Measurements from ENCODE around the gene GHDC. TPM values are rescaled to one million over a fixed set of nuclear protein-coding genes. Genes with fewer than 3 reads are reported as not detected.

GHDC gene
- total and polyA plus RNA-seq, 2 of the 13 experiments (the other 11 are each of a cell fraction or from before 2014, with no cell fraction given), result 15.4 to 22.5 TPM

GRCh38 chr17:42179911-42180410 is 14.3 kb downstream of the GHDC start (continued):
- TF ChIP-seq CSRNP1 (CRISPR knock-in tag; IDR thresholded peaks at IDR 0.05), result no peak
- TF ChIP-seq RNF2 (conservative IDR thresholded peaks at IDR 0.05; ENCODE audit: low read depth), result no peak
- peak; percentile 94; the same call in 1 of the 2 replicates for TF ChIP-seq ZFP90 (CRISPR knock-in tag; IDR thresholded peaks at IDR 0.05; ENCODE audit: borderline replicate concordance)
- peak; percentile 42; the same call in 1 of the 2 replicates for TF ChIP-seq REL (CRISPR knock-in tag; conservative IDR thresholded peaks at IDR 0.05)
- peak; percentile 93 for TF ChIP-seq ZNF781 (CRISPR knock-in tag; IDR thresholded peaks at IDR 0.05; ENCODE audit: borderline replicate concordance, not compliant biosample characterization)
- peak; percentile 98 for TF ChIP-seq ERF (CRISPR knock-in tag; IDR thresholded peaks at IDR 0.05)
- TF ChIP-seq MED1 (CRISPR knock-in tag; IDR thresholded peaks at IDR 0.05), result peak; percentile 61; the same call in 1 of the 2 replicates
- peak; percentile 74 for TF ChIP-seq JARID2 (CRISPR knock-in tag; IDR thresholded peaks at IDR 0.05; ENCODE audit: insufficient replicate concordance)
- TF ChIP-seq ZHX2 (IDR thresholded peaks at IDR 0.05; ENCODE audit: low read depth), result no peak
- peak; percentile 95; the same call in 1 of the 2 replicates for TF ChIP-seq ZHX2 (CRISPR knock-in tag; IDR thresholded peaks at IDR 0.05; ENCODE audit: borderline replicate concordance)
- peak; percentile 75; the same call in 1 of the 2 replicates for TF ChIP-seq ATF2 (CRISPR knock-in tag; IDR thresholded peaks at IDR 0.05)
- peak; percentile 46; the same call in 1 of the 2 replicates for TF ChIP-seq ETV5 (CRISPR knock-in tag; IDR thresholded peaks at IDR 0.05; ENCODE audit: borderline replicate concordance)
- TF ChIP-seq ZNF607 (CRISPR knock-in tag; IDR thresholded peaks at IDR 0.05; ENCODE audit: borderline replicate concordance), result peak; percentile 84
- TF ChIP-seq ZNF512B (CRISPR knock-in tag; IDR thresholded peaks at IDR 0.05; ENCODE audit: borderline replicate concordance), result no peak
- TF ChIP-seq ATAD3A (CRISPR knock-in tag; IDR thresholded peaks at IDR 0.05), result peak; percentile 64; the same call in 1 of the 2 replicates
- no peak for TF ChIP-seq IKZF1 (IDR thresholded peaks at IDR 0.05)
- peak; percentile 81; the same call in 1 of the 2 replicates for TF ChIP-seq GLI4 (CRISPR knock-in tag; IDR thresholded peaks at IDR 0.05; ENCODE audit: borderline replicate concordance)
